ENCODE data around the gene ZNRD2. TPM values are rescaled to one million over a fixed set of nuclear protein-coding genes. Genes with fewer than 3 reads are reported as not detected.

ZNRD2 gene
- total RNA-seq, 1 experiment from 2014 or later = 61.2 TPM

GRCh38 chr11:65591939-65592857 is 21.9 kb downstream of the ZNRD2 start:
- BruUV-seq (replicated peaks) = TSS peak; percentile 71
- TF ChIP-seq CTCF (IDR thresholded peaks at IDR 0.05) = no peak
- no peak for TF ChIP-seq SIN3A (IDR thresholded peaks at IDR 0.05; ENCODE audit: borderline replicate concordance, insufficient read depth, low read depth, low read length)
- no peak for TF ChIP-seq TCF7L2 (IDR thresholded peaks at IDR 0.05; ENCODE audit: low read depth, low read length)
- TF ChIP-seq POLR2AphosphoS5 (IDR thresholded peaks at IDR 0.05; ENCODE audit: low read depth, low read length) = no peak
- no peak for TF ChIP-seq REST (IDR thresholded peaks at IDR 0.05; ENCODE audit: insufficient read depth in 1 of 2, low read depth in 2 of 2, low read length in 1 of 2)

GRCh38 chr11:65592858-65593517 is 22.7 kb downstream of the ZNRD2 start:
- H3K36me3 ChIP-seq (ENCODE audit: control insufficient read depth, insufficient read depth, low read length) = peaks cover 3% of the 10 kb centered on the region
- CTCF ChIA-PET = interaction anchor here (0.7 to 2.5 kb wide), 4 partner anchors 21 to 196 kb away, joined by 3 to 9 read pairs (median 4); partner anchors contain the start of gene FAM89B
- TF ChIP-seq REST (IDR thresholded peaks at IDR 0.05; ENCODE audit: insufficient read depth in 1 of 2, low read depth in 2 of 2, low read length in 1 of 2) (no peak), SIN3A (IDR thresholded peaks at IDR 0.05; ENCODE audit: borderline replicate concordance, insufficient read depth, low read depth, low read length) (no peak), TCF7L2 (IDR thresholded peaks at IDR 0.05; ENCODE audit: low read depth, low read length) (no peak), CTCF (IDR thresholded peaks at IDR 0.05) (no peak), POLR2AphosphoS5 (IDR thresholded peaks at IDR 0.05; ENCODE audit: low read depth, low read length) (no peak)
- in situ Hi-C loops (cut with HindIII; ENCODE audit: low pct_unique_long_range_greater_than_20kb, low sequenced_read_pairs) = no loop called here
- intact Hi-C loops (cut with micrococcal nuclease; ENCODE audit: unreplicated experiment) = no loop called here
- H3K4me3 ChIP-seq (ENCODE audit: low read depth in 2 of 2, low read length in 2 of 2) = no peak overlapping the region
- no TSS peak for BruUV-seq (replicated peaks)
- DNase-seq (ENCODE audit: low read depth, low spot score) = no peak
- H3K27me3 ChIP-seq (ENCODE audit: control insufficient read depth, insufficient read depth, low read length) = no peaks in the 10 kb centered on the region
- H3K9me3 ChIP-seq (ENCODE audit: control insufficient read depth, insufficient read depth, low read depth, low read length) = no peaks in the 10 kb centered on the region
- ATAC-seq = no peak
- peaks cover 19% of the 10 kb centered on the region for H3K4me1 ChIP-seq (ENCODE audit: control insufficient read depth, insufficient read depth, low read length)
- no peak overlapping the region for H3K27ac ChIP-seq (ENCODE audit: low read length)
- POLR2A ChIA-PET = interaction anchor here (0.6 kb wide), 2 partner anchors 18 to 21 kb away, joined by 3 to 5 read pairs; no protein-coding TSS in a partner anchor

More at GRCh38 chr11:65591939-65592857, 21.9 kb downstream of the ZNRD2 start:
- Histone ChIP-seq H3K4me3 (ENCODE audit: low read depth in 2 of 2, low read length in 2 of 2) (no peak overlapping the region), H3K27ac (ENCODE audit: low read length) (no peak overlapping the region), H3K9me3 (ENCODE audit: control insufficient read depth, insufficient read depth, low read depth, low read length) (no peaks in the 10 kb centered on the region), H3K36me3 (ENCODE audit: control insufficient read depth, insufficient read depth, low read length) (peaks cover 3% of the 10 kb centered on the region), H3K27me3 (ENCODE audit: control insufficient read depth, insufficient read depth, low read length) (no peaks in the 10 kb centered on the region), H3K4me1 (ENCODE audit: control insufficient read depth, insufficient read depth, low read length) (peaks cover 24% of the 10 kb centered on the region)
- intact Hi-C loops (cut with micrococcal nuclease; ENCODE audit: unreplicated experiment) (no loop called here), in situ Hi-C loops (cut with HindIII; ENCODE audit: low pct_unique_long_range_greater_than_20kb, low sequenced_read_pairs) (no loop called here)
- POLR2A ChIA-PET = interaction anchor here (0.6 kb wide), 1 partner anchor 19 kb away, joined by 5 read pairs; no protein-coding TSS in a partner anchor
- CTCF ChIA-PET = interaction anchor here (0.6 to 1.3 kb wide), 2 partner anchors 40 to 52 kb away, joined by 3 to 9 read pairs; no protein-coding TSS in a partner anchor
- no peak for DNase-seq (ENCODE audit: low read depth, low spot score)
- no peak for ATAC-seq
